GM21619 (cell line): ENCODE measurements around the gene P2RX1.

Experiments used
- ATAC-seq: cut with Tn5 transposase; IDR thresholded peaks from one replicate; pipeline ENCODE4 v1.9.1; 2021; ENCODE audit not compliant: unreplicated experiment

The P2RX1 gene

DNA sequence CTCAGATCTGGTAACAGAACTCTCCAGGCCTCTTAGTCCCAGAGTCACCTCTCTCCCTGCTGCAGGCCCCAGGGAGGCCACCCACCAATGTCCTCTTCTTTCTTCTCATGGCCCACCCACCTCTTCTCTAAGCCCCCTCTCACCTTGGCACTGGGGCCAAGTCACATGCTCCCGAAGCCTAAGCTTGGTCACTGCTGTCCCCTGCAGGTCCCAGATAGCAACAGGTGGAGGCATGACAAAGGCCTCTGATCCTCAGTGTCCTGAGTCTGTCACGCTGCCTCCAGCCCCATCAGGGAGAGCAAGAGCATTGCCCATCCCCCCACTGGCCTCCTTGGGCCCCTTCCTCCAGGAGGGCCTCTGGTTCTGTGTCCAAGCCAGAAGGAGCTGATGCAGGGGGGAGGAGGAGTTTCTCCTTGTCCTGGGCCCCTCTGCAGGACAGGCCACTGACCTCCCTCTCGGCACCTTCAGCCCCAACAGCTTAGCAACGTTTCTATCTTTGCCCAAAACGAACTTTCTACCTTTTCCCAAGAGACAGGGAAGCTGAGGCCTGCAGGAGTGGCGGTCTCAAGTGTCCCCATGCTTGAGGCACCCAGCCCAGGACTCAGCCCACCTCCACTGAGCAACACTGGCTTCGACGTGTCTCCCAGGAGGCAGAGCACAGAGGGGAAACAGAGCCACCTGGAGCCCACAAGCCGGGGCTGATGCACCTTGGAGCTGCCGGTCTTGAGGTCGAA lies 8.6 kb downstream of the P2RX1 start:
- no peak for ATAC-seq

- ATAC-seq, result no peak
Measured at GRCh38 chr17:3906881-3907280, 9.4 kb downstream of the P2RX1 start.

GRCh38 chr17:3905017-3905520 lies 11.2 kb downstream of the P2RX1 start:
- no peak for ATAC-seq

GRCh38 chr17:3904501-3904900 lies 11.8 kb downstream of the P2RX1 start:
- ATAC-seq, result no peak

DNA sequence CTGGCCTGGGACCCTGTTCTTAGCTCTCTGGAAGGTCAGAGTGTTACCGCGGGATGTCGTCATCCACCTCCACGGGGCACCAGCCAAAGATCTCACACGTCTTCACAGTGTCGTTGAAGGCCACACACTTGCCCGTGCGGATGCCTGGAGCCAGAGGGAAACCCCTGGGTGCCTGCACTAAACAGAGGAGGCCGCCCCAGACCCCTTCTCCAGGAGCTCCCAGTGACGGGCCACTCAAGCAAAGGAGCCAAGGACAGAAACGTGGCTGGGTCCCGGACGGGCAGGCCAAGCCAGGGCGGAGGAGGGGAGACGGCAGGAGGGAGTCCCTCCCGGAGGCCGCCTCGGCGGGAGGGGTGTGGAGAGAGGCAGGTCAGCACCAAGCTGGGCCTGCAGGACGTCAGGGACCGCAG lies 12.4 kb downstream of the P2RX1 start:
- no peak for ATAC-seq

DNA sequence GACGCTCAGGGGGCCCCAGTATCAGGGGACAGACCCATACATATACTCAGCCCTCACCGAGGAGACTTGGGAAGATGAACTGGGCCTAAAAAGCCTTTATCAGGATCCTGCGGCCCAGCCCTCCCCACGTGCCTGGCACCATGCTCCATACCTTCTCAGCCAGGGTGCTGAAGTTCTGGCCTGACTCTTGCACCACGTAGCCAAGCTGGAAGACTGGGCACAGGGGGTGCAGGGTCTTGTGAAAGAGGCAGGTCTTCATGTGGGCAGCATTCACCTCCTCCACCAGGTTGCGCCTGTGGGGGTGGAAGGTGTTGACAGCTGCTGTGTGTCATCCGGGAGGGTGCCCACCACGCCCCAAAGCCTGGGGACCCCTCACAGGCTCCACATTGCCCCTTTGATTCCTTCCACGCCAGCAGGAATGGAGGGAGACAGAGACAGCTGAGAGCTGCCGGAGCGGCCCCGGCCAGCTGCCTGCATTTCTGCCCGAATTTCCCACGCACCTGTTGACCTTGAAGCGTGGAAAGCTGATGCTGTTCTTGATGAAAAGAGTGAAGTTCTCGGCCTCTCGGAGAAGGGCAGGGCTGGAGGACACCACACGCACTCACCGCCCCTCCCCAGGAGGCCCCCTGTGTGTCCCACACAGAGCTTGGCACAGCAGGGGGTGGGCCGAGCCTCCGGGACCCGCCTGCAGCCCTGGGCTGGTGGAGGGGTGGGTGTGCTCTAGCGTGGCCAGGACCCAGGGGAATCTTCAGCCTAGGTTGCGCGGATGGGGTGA lies 13.0 kb downstream of the P2RX1 start:
- ATAC-seq, result no peak

DNA sequence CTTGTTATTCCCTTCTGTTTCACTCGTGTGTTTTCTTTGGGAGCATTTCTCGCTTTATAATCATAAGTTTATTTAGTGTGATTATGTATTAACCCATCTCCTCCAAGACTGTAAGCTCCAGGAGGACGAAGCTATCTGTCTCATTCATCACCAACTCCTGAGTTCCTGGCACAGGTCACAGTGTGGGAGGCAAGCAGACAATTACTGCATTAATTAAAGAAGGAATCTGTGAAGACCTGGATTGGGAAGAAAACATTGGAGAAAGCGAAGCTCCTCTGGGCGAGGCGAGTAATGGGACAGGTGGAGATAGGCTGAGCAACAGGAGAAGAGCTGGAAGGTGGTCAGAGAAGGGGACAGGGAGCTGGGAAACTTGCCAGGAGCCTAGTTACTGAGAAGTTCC lies 15.6 kb downstream of the P2RX1 start:
- no peak for ATAC-seq

DNA sequence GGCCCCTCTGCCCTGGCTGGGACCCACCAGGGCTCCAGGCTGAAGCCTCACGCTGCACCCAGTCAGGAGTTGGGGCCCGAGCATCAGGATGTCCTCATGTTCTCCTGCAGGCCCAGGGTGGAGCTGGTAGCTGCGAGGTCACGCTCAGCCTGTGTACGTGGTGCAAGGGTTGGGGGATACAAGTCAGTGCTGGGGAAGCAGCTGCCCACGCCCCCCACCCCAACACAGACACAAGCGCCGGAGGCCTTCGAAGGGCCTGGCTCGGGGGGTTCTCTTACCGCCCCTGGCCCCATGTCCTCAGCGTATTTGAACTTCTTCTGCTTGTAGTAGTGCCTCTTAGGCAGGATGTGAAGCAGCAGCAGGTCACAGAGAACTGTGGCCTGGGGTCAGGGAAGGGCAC lies 18.5 kb downstream of the P2RX1 start:
- no peak for ATAC-seq

DNA sequence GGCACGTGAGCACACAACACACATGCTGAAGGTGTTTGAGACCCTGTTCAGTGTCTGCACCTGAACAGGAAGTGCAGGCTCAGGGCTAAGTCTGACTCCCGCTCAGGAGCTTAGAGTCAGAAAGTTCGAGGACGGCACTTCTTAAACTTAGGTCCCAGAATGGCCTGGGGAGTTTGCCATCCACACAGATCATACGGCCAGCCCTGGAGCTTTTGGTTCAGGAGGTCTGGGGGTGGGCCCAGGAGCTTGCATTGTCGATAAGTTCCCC lies 19.4 kb downstream of the P2RX1 start:
- ATAC-seq, result no peak

- ATAC-seq, result no peak
Measured at GRCh38 chr17:3896108-3896967, 19.9 kb downstream of the P2RX1 start.

DNA sequence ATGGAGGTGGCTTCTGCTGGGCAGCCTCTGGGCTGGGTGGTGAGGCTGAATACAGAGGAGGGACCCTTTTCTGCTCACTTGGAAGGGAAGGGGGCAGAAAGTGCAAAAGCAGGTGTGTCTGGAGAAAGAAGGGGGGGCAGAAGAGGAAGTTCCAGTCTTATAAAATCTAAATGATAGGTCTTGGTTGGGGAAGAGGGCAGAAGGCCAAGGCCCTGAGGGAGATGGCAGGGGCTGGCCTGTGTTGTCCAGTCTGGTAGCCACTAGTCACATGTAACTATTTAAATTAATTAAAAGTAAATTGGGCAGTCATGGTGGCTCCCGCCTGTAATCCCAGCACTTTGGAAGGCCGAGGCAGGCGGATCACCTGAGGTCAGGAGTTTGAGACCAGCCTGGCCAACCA lies 20.9 kb downstream of the P2RX1 start:
- no peak for ATAC-seq

DNA sequence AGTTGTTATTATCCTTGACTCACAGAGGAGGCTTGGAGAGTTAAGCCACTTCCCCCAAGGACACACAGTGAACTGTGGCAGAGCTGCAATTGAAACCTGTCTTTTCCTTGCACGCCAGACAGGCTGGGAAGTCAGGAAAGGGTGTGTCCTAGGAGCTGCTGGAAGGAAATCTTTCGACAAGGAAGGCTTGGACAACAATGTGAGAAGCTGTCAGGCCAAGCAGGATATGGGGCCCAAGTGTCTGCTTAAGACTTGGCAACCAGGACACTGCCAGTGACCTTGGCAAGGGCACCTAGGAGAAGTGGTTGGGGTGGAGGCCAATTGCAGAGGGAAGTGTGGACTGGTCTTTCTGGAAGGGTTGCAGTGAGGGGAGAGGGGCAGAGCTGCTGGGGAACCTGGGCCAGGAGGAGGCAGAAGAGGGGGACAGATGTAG lies 21.3 kb downstream of the P2RX1 start:
- no peak for ATAC-seq

GRCh38 chr17:3894188-3894587 lies 22.1 kb downstream of the P2RX1 start:
- no peak for ATAC-seq

- ATAC-seq, result no peak
Measured at GRCh38 chr17:3893720-3894116, 22.5 kb downstream of the P2RX1 start.

GRCh38 chr17:3893003-3893719 lies 23.1 kb downstream of the P2RX1 start, which contains the start of gene CAMKK1:
Gene CAMKK1, minus strand, starts transcription at chr17:3893053. Its CDS starts 7,366 bp downstream, at chr17:3885687.
- ATAC-seq, result peak; percentile 84

- ATAC-seq, result peak; percentile 21
Measured at GRCh38 chr17:3892095-3892998, 23.9 kb downstream of the P2RX1 start.

DNA sequence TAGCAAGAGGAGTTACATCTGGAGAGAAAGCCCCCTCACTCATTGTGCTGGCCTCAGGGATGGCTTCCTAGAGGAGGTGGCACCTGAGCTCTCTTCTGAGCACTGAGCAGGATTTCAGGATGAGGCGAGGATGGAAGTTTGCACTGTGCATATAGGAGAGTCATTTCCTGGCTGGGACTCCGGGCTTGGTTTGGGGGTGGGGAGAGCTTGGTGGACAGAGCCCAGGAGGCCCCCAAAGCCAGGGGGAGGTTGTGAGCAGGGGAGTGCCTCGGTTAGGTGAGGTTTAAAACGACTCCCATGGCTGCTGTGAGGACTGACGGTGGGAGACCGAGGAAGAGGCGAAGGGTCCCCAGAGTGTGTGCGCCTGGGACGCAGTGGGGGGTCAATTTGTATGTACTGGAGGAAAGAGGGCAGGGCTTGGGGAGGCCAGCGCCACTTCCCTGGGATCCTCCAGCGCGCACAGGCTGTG lies 24.6 kb downstream of the P2RX1 start:
- no peak for ATAC-seq

DNA sequence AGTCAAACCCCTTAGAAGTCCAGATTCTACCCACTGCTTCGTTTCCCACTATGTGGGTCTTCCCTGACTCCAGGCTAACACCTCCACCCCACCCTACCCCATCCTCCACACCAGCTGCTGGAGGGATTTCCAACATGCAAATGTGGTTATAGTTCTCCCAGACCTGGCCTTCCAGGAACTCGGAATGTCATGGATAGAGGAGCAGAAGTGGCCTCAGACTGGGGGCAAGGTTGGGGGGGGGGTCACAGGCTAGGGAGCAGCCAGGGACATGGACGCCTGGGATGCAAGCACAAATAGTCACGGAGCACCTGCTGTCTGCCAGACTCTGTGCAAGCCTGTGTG lies 25.4 kb downstream of the P2RX1 start:
- ATAC-seq, result no peak

DNA sequence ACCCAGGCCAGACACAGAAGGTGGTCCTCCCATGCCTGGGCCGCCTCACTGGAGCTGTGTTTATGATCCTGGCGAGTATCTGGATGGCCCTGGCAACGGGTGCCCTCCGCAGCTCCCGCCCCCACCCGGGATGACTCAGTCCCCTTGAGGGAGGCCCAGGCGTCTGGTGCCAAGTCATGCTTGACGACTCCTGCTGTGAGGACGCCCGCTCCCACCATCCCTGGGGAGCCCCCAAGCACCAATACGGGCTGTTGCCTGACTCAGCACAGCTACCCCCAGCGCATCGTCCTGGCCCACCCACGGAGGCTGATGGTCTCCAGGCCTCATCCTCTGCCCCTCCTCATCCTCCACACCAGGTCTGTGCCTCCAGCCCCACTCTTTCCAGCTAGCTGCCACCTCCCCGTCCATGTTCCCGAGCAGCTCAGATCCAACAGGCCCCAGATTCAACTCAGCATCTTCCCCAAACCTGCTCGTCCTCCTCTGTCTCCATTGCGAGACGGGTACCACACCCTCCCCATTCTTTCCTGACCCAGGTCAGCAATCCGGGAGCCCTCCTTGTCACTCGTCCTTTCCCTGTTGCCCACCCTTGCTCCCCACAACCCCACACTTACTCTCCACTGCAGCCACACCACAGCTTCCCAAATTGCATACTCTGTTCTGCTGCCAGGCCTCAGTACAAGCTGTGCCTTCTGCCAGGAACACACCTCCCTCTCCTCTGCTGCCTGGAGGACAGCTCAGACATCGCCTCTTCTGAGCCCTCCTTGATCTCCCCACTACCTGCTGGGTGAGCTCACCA lies 26.0 kb downstream of the P2RX1 start:
- no peak for ATAC-seq
